ENCODE results near the gene SEMA6D.

Gene SEMA6D

DNA sequence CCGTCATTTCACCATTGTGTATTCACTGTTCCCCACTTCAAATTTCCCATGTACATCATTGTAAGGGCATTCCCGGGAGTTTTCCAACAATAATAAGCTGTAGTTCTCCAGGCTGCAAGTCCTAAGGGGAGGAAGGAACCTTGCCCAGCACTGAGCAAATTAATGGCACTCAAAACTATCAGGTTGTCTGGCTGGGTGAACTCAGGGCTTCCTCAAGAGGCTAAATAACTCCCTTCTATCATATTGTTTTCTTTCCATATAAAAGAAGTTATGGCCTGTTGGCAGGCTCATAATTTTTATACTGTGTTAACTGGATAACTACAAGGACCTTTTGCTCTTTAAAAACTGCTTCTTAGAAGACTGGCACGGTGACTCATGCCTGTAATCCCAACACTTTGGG lies 71.4 kb downstream of the SEMA6D start:
- no peak for FAIRE-seq

DNA sequence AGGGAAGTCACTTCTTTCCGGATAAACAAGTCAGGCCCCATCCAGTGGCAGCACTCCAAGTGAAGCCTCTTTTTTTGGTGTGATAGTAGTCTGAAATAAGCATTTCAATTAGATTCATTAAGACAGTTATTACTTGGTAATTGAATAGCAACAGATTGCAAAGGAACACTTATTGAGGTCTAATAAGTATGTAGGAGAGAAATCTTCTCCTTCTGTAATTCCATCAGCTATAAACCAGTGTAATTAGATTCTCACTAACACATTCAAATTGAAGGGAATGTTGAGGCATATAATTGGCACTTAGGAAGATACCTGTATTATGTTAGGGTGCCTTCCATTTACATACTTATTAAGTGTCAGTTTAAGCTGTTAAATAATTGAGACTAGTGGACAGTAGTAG lies 73.9 kb downstream of the SEMA6D start:
- FAIRE-seq: no peak

- FAIRE-seq: no peak
Observed at GRCh38 chr15:47792231-47792630, 74.9 kb downstream of the SEMA6D start.

DNA sequence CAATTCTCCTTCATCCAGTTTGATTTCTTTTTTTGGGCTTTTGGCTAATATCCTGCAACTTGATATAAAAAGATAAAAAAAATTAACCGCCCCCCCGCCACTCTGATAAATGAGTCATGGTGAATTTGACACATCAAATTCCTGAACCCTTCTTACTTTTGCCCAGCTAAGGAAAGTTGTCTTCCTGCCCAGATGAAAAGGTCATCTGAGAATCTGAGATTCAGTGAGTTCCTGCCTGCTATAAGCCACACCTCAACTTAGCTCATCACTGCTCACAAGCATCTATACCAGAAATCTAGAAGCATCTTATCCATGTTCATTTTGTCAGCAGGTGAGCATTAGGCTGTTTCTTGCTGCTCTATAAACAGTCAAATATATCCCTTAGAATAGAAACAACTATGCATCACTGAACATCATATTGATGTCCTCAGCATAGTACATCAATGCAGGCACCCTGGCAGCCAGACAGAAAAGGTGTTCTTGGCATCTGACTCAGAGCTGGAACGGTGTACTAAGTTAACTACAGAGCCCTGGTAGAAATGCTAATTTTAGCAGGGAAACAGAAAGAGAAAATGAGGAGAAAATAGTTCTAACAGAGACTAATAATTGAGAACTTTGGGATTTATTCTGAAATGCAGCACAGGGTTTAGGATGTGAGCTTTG lies 77.1 kb downstream of the SEMA6D start:
- FAIRE-seq: no peak

- FAIRE-seq: no peak
Observed at GRCh38 chr15:47795864-47796263, 78.6 kb downstream of the SEMA6D start.

DNA sequence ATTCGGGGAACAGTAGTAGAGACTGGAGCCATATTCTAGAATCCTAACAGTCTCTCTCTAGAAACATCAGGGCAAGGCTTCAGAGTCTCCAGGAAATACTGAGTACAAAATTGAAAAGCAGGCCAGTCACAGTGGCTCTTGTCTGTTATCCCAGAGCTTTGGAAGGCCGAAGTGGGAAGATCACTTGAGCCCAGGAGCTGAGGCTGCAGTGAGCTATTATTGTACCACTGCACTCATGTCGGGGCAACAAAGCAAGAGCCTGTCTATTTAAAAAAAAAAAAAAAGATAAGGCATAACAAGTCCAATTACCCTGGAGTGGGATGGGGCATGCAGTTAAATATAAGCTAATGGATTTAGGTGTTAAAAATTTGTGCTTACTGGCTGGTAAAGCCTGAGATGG lies 79.0 kb downstream of the SEMA6D start:
- no peak for FAIRE-seq

DNA sequence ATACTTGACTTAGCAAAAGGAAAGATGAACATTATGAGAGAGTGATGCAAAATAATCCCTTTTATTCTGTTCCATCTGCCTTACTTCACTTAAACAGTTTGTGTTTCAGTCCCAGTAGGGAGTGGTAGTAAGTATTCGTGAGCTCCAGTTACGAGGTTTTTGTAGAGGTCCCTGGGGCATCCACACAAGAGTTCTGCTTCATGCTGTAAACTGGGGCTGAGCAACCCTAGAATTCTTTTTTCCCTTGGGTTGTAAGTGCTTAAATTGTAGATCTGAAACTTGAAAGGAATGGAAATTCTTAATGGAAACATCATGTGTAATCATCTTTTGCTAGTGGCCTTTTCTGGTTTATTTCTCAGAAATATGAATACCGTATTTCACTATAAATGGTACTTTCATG lies 79.5 kb downstream of the SEMA6D start:
- FAIRE-seq: no peak

GRCh38 chr15:47801522-47801921 lies 84.2 kb downstream of the SEMA6D start:
- no peak for FAIRE-seq

DNA sequence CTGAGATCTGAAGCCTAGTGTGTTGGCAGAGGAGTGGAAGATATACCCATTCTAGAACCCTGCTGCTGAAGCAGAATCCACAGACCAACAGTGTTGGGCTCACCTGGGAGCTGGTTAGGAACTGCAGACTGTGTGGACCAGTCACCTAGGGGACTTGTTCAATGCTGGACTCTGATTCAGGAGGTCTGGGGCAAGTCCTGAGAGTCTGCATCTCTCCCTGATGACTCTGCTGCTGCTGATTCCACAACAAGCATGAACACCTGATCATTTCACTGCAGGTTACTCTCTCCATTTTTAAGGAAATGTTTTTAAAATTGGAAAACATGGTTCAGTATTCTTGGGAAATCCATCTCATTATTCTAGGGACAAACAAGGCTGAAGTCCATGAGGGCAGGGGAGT lies 84.9 kb downstream of the SEMA6D start:
- FAIRE-seq: no peak

GRCh38 chr15:47803767-47804166 lies 86.5 kb downstream of the SEMA6D start:
- no peak for FAIRE-seq

DNA sequence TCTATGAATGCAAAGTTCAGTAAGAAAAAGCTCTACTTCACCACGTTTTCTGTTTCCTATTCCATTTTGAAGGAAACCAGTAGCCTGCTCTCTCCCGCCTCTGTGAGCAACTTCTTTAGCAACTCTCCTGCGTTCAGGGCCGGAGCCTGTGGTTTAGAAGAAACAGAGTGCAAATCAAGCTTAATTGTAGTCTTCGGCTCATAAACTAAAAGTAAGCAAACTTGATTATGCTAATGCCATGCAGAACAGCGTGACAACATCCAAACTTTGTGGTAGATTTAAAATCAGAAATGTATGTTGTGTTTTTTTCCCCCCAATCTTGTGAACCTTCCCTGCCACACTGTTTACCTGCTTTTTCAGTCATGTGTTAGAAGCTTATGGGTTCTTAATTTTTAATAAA lies 87.4 kb downstream of the SEMA6D start:
- FAIRE-seq: no peak

- FAIRE-seq: no peak
Observed at GRCh38 chr15:47806008-47806407, 88.7 kb downstream of the SEMA6D start.

DNA sequence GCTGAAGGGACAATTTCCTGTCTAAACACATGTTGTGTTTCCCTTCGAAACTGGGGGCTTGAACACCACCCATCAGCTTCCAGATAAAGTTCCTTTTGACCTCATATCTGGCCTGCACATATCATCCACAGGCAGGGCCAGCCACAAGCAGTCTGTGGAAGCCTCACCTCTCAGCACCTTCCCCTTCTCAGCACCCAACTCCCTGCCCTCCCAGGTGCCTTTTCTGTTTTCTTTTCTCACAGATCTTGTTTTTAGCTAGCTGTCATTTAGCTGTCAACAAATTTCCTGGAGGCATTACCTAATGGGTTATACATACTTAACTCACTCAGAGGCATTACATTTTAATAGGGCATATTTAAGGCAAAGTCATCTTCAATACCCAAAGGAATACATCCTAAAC lies 93.9 kb downstream of the SEMA6D start:
- no peak for FAIRE-seq

DNA sequence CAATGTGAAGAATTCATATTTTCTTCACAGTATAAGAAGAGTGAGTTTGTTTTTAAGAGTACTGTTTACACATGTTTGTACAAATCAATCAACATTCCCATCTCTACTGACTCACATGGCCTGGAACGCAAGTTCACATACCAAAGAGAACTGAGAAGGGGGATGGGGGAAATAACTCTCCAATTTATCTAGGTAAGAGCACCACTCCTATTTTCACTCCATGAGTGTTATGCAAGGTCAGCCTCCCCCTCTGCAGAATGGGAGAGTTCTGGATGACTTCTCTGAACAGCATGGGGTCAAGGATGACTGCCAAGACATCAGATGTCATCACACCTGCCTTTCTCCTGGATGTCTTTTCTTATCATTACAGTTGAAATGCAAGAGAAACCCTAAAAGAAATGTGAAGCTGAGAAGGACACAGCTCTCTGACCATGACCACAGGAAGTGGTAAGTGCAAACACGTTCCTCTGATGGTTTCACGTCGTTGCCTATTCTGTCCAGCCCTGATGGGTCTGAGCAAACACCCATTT lies 95.2 kb downstream of the SEMA6D start:
- FAIRE-seq: no peak

- no peak for FAIRE-seq
Observed at GRCh38 chr15:47813748-47814384, 96.6 kb downstream of the SEMA6D start.

GRCh38 chr15:47814620-47815019 lies 97.3 kb downstream of the SEMA6D start:
- FAIRE-seq: no peak

GRCh38 chr15:47817969-47818548 lies 100.8 kb downstream of the SEMA6D start:
- FAIRE-seq: no peak

GRCh38 chr15:47819158-47819557 lies 101.9 kb downstream of the SEMA6D start:
- FAIRE-seq: no peak

- FAIRE-seq: no peak
Observed at GRCh38 chr15:47820057-47820746, 102.9 kb downstream of the SEMA6D start.

GRCh38 chr15:47820747-47821319 lies 103.5 kb downstream of the SEMA6D start:
- no peak for FAIRE-seq

DNA sequence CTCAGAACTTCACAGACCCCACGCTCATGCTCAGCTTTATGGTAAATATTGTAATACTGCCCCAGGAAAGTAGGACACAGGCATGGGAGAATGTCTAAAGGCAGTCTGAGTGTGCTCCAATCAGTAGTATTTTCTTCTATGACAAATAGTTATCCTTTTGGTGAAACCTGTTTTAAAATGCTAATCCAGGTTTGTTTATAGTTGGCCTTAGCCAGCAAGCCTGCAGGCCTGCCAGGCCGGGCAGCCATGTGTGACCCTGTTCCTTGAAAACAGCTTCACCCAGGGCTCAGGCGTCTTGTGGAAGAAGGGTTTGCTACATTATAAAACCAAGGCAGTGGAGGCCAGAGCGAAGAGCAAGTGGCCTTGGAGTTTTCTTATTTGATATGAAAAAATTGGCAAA lies 104.7 kb downstream of the SEMA6D start:
- no peak for FAIRE-seq
